GM06990 (cell line): Measurements from ENCODE around the gene ALOX12.
A peak's percentile ranks its signal among the peaks of the same experiment; 100 is the strongest.
"Not testable (repeated sequence)": the region's sequence is repeated elsewhere in the genome, so short reads cannot be mapped to it uniquely, and the experiment has no call there.

ENCODE experiments used
- DNase-seq: peaks from one replicate; pipeline ENCODE4 v3.0.0-alpha.2; 2011; ENCODE audit not compliant: insufficient read length; ENCODE audit errors: extremely low read depth
- H3K27me3 ChIP-seq: replicated peaks from 2 replicates; pipeline ENCODE4 v1.6.0; 2011; ENCODE audit warnings: low read length; ENCODE audit not compliant: control insufficient read depth, insufficient read depth
- H3K36me3 ChIP-seq: 2 replicates; pipeline ENCODE4 v1.5.1; 2011; ENCODE audit warnings: low read length; ENCODE audit not compliant: control insufficient read depth, insufficient read depth
- H3K4me3 ChIP-seq: replicated peaks from 2 replicates; pipeline ENCODE4 v1.5.1; 2011; ENCODE audit warnings: low read depth, mild to moderate bottlenecking, control low read depth, low read length
- CTCF ChIP-seq: IDR thresholded peaks from 2 replicates; pipeline ENCODE4 v1.5.1; 2011; ENCODE audit warnings: low read length, control low read depth, mild to moderate bottlenecking, inconsistent platforms; ENCODE audit not compliant: insufficient read depth, poor library complexity, severe bottlenecking

Gene ALOX12

DNA sequence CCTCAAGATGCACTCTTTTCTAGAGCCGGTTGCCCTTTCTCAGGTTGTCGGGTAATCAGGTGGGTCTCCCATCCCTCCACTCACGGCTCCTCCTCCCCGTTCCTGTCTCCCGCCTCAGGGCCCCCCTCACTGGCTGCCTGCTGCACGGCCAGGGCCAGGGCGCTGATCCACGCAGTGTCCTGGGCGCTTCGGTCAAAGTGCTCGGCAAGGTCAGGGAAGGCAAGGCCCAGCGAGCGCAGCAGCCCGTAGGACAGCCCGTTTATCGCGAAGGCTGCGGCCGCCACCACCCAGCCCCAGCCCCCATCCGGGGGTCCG is 47.3 kb downstream of the ALOX12 start:
- peaks cover 1% of the 10 kb centered on the region for H3K36me3 ChIP-seq
- no peaks in the 10 kb centered on the region; the same call in 1 of the 2 replicates for H3K27me3 ChIP-seq
- TF ChIP-seq CTCF: no peak
- DNase-seq: peak; percentile 40
- peak overlapping the region; percentile 11; the same call in 1 of the 2 replicates for H3K4me3 ChIP-seq

- no peaks in the 10 kb centered on the region; the same call in 1 of the 2 replicates for H3K27me3 ChIP-seq
- H3K4me3 ChIP-seq: peak within 1 kb of the TSS; percentile 15; the same call in 1 of the 2 replicates
- no peak for TF ChIP-seq CTCF
- H3K36me3 ChIP-seq: no peaks in the 10 kb centered on the region; the same call in 1 of the 2 replicates
- DNase-seq: peak; percentile 61
These were observed 47.8 kb downstream of the ALOX12 start, which contains the start of gene SLC16A11 for GRCh38 chr17:7043497-7044198. Gene SLC16A11, minus strand, starts transcription at chr17:7044092. Its CDS starts 579 bp downstream, at chr17:7043513.

- peak; percentile 57 for TF ChIP-seq CTCF
- Histone ChIP-seq H3K4me3 (peak overlapping the region; percentile 49), H3K36me3 (no peaks in the 10 kb centered on the region), H3K27me3 (no peaks in the 10 kb centered on the region; the same call in 1 of the 2 replicates)
- DNase-seq: no peak
These were observed 49.8 kb downstream of the ALOX12 start for GRCh38 chr17:7045492-7046126.

DNA sequence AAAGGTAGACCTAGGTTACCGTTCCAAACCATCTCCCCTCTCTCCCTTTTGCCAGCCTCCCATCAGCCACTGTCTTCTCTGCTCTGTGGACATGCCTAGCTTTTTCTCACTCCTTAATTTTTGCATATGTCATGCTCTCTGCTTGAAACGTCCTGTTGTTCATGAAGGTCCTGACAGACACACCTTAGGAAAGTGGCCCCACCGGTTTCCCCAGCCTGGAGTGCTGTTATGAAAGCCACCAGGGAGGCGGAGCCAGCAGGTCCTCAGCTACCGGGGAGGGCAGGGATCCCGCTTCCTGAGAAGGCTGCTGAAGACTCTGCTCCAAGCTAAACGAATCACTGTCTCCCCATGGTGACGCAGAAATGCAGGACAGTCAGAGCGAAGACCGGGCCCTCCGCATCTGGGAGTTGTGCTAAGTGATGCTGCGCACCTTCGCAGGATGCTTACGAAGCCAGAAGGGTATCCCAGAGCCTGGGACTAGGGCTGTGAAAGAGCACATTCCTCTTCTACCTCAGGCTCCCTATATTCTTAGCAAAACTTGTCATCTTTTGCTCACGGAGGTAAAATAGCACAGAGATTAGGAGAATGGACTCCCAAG is 50.4 kb downstream of the ALOX12 start:
- no peak for DNase-seq
- H3K4me3 ChIP-seq: peak overlapping the region; percentile 49

DNA sequence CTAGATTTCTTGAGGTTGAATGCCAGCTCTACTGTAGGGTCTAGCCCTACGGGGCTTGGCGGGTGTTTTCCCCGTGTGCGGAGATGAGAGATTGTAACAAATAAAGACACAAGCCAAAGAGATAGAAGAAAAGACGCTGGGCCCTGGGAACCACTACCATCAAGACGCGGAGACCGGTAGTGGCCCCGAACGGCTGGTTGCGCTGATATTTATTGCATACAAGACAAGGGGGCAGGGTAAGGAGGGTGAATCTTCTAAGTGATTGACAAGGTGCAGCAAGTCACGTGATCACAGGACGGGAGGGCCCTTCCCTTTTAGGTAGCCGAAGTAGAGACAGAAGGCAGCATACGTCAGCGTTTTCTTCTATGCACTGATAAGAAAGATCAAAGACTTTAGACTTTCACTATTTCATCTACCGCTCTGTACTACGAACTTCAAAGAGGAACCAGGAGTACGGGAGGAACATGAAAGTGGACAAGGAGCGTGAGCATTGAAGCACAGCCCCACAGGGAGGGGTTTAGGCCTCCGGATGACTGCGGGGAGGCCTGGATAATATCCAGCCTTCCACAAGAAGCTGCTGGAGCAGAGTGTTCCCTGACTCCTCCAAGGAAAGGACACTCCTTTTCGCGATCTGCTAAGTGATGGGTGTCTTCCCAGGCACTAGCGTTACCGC is 51.0 kb downstream of the ALOX12 start:
- peak; percentile 54 for DNase-seq
- H3K27me3 ChIP-seq, H3K36me3 ChIP-seq: not testable (repeated sequence)
- peak overlapping the region; percentile 49 for H3K4me3 ChIP-seq

More for the DNA sequence above, 50.4 kb downstream of the ALOX12 start:
- H3K27me3 ChIP-seq: no peaks in the 10 kb centered on the region; the same call in 1 of the 2 replicates
- no peak for TF ChIP-seq CTCF
- H3K36me3 ChIP-seq: no peaks in the 10 kb centered on the region
